ENCODE data around the gene SKI.

GRCh38 chr1:2297246-2298011 is 69.3 kb downstream of the SKI start:
- TF ChIP-seq, protein P1, sequence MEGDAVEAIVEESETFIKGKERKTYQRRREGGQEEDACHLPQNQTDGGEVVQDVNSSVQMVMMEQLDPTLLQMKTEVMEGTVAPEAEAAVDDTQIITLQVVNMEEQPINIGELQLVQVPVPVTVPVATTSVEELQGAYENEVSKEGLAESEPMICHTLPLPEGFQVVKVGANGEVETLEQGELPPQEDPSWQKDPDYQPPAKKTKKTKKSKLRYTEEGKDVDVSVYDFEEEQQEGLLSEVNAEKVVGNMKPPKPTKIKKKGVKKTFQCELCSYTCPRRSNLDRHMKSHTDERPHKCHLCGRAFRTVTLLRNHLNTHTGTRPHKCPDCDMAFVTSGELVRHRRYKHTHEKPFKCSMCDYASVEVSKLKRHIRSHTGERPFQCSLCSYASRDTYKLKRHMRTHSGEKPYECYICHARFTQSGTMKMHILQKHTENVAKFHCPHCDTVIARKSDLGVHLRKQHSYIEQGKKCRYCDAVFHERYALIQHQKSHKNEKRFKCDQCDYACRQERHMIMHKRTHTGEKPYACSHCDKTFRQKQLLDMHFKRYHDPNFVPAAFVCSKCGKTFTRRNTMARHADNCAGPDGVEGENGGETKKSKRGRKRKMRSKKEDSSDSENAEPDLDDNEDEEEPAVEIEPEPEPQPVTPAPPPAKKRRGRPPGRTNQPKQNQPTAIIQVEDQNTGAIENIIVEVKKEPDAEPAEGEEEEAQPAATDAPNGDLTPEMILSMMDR (conservative IDR thresholded peaks at IDR 0.05; ENCODE audit: low read depth, low read length), result no peak
- TF ChIP-seq, protein P2, sequence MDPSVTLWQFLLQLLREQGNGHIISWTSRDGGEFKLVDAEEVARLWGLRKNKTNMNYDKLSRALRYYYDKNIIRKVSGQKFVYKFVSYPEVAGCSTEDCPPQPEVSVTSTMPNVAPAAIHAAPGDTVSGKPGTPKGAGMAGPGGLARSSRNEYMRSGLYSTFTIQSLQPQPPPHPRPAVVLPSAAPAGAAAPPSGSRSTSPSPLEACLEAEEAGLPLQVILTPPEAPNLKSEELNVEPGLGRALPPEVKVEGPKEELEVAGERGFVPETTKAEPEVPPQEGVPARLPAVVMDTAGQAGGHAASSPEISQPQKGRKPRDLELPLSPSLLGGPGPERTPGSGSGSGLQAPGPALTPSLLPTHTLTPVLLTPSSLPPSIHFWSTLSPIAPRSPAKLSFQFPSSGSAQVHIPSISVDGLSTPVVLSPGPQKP (IDR thresholded peaks at IDR 0.05; ENCODE audit: borderline replicate concordance, low read depth, low read length), result no peak
- TF ChIP-seq POLR2A (IDR thresholded peaks at IDR 0.05; ENCODE audit: low read depth, low read length), result no peak
